ENCODE measurements around the gene SLC39A8. TPM values are rescaled to one million over a fixed set of nuclear protein-coding genes. Genes with fewer than 3 reads are reported as not detected.

SLC39A8 gene
- total RNA-seq, 2 donors from 2014 or later = 31.1 to 33.7 TPM

- no peaks in the 10 kb centered on the region for H3K27me3 Mint-ChIP-seq
- no peak overlapping the region for H3K4me3 Mint-ChIP-seq
- H3K27ac Mint-ChIP-seq = no peak overlapping the region
- ATAC-seq (no peak), DNase-seq (no peak)
- H3K9me3 ChIP-seq (ENCODE audit: control insufficient read depth, low read length, poor library complexity, severe bottlenecking) = no peaks in the 10 kb centered on the region
- H3K36me3 Mint-ChIP-seq (ENCODE audit: low read depth) = no peaks in the 10 kb centered on the region
- H3K4me1 Mint-ChIP-seq = peaks cover 3% of the 10 kb centered on the region
Observed at GRCh38 chr4:102354671-102355454, 9.6 kb upstream of the SLC39A8 start.

- Mint-ChIP-seq H3K36me3 (ENCODE audit: low read depth) (no peaks in the 10 kb centered on the region), H3K27me3 (peaks cover 8% of the 10 kb centered on the region), H3K27ac (no peak overlapping the region), H3K4me3 (no peak overlapping the region), H3K4me1 (peaks cover 3% of the 10 kb centered on the region)
- ATAC-seq = no peak
- H3K9me3 ChIP-seq (ENCODE audit: control insufficient read depth, low read length, poor library complexity, severe bottlenecking) = no peaks in the 10 kb centered on the region
- DNase-seq = no peak
Observed at GRCh38 chr4:102352781-102353180, 7.5 kb upstream of the SLC39A8 start.

- Mint-ChIP-seq H3K36me3 (ENCODE audit: low read depth) (no peaks in the 10 kb centered on the region), H3K27me3 (peaks cover 8% of the 10 kb centered on the region), H3K4me1 (peaks cover 11% of the 10 kb centered on the region), H3K4me3 (no peak overlapping the region), H3K27ac (no peak overlapping the region)
- no peak for DNase-seq
- no peaks in the 10 kb centered on the region for H3K9me3 ChIP-seq (ENCODE audit: control insufficient read depth, low read length, poor library complexity, severe bottlenecking)
- ATAC-seq = no peak
Observed at GRCh38 chr4:102350634-102351033, 5.4 kb upstream of the SLC39A8 start.

GRCh38 chr4:102348701-102349100 is 3.4 kb upstream of the SLC39A8 start:
- H3K4me3 Mint-ChIP-seq = no peak overlapping the region
- peaks cover 8% of the 10 kb centered on the region for H3K27me3 Mint-ChIP-seq
- DNase-seq (no peak), ATAC-seq (no peak)
- no peaks in the 10 kb centered on the region for H3K9me3 ChIP-seq (ENCODE audit: control insufficient read depth, low read length, poor library complexity, severe bottlenecking)
- peaks cover 4% of the 10 kb centered on the region for H3K36me3 Mint-ChIP-seq (ENCODE audit: low read depth)
- H3K27ac Mint-ChIP-seq = no peak overlapping the region
- peaks cover 25% of the 10 kb centered on the region for H3K4me1 Mint-ChIP-seq

GRCh38 chr4:102345795-102346100 is 466 bp upstream of the SLC39A8 start:
- peaks cover 8% of the 10 kb centered on the region for H3K27me3 Mint-ChIP-seq
- DNase-seq (no peak), ATAC-seq (no peak)
- H3K4me3 Mint-ChIP-seq = peak overlapping the region; percentile 100
- H3K9me3 ChIP-seq (ENCODE audit: control insufficient read depth, low read length, poor library complexity, severe bottlenecking) = no peaks in the 10 kb centered on the region
- peaks cover 4% of the 10 kb centered on the region for H3K36me3 Mint-ChIP-seq (ENCODE audit: low read depth)
- peak overlapping the region; percentile 99 for H3K27ac Mint-ChIP-seq
- peaks cover 38% of the 10 kb centered on the region for H3K4me1 Mint-ChIP-seq

GRCh38 chr4:102344520-102344953 is 745 bp downstream of the SLC39A8 start:
- peak; percentile 66 for ATAC-seq
- peak overlapping the region; percentile 100 for H3K4me3 Mint-ChIP-seq
- no peaks in the 10 kb centered on the region for H3K9me3 ChIP-seq (ENCODE audit: control insufficient read depth, low read length, poor library complexity, severe bottlenecking)
- peaks cover 7% of the 10 kb centered on the region for H3K36me3 Mint-ChIP-seq (ENCODE audit: low read depth)
- peak; percentile 58 to 63 (median 60) for DNase-seq
- peaks cover 6% of the 10 kb centered on the region for H3K27me3 Mint-ChIP-seq
- H3K4me1 Mint-ChIP-seq = peaks cover 45% of the 10 kb centered on the region
- peak overlapping the region; percentile 99 for H3K27ac Mint-ChIP-seq

- Mint-ChIP-seq H3K4me1 (peaks cover 47% of the 10 kb centered on the region), H3K36me3 (ENCODE audit: low read depth) (peaks cover 7% of the 10 kb centered on the region), H3K27me3 (peaks cover under 1% of the 10 kb centered on the region), H3K4me3 (peak overlapping the region; percentile 100), H3K27ac (peak overlapping the region; percentile 99)
- no peak for DNase-seq
- ATAC-seq = no peak
- no peaks in the 10 kb centered on the region for H3K9me3 ChIP-seq (ENCODE audit: control insufficient read depth, low read length, poor library complexity, severe bottlenecking)
Observed at GRCh38 chr4:102343964-102344519, 1.2 kb downstream of the SLC39A8 start.

GRCh38 chr4:102342404-102343074 is 2.7 kb downstream of the SLC39A8 start:
- no peaks in the 10 kb centered on the region for H3K9me3 ChIP-seq (ENCODE audit: control insufficient read depth, low read length, poor library complexity, severe bottlenecking)
- DNase-seq (no peak), ATAC-seq (no peak)
- peaks cover 7% of the 10 kb centered on the region for H3K36me3 Mint-ChIP-seq (ENCODE audit: low read depth)
- H3K4me3 Mint-ChIP-seq = peak overlapping the region; percentile 74
- H3K4me1 Mint-ChIP-seq = peaks cover 47% of the 10 kb centered on the region
- H3K27ac Mint-ChIP-seq = no peak overlapping the region
- no peaks in the 10 kb centered on the region for H3K27me3 Mint-ChIP-seq

- H3K4me3 Mint-ChIP-seq = no peak overlapping the region
- ATAC-seq = no peak
- peaks cover 9% of the 10 kb centered on the region for H3K36me3 Mint-ChIP-seq (ENCODE audit: low read depth)
- H3K27ac Mint-ChIP-seq = no peak overlapping the region
- no peaks in the 10 kb centered on the region for H3K9me3 ChIP-seq (ENCODE audit: control insufficient read depth, low read length, poor library complexity, severe bottlenecking)
- H3K4me1 Mint-ChIP-seq = peaks cover 49% of the 10 kb centered on the region
- no peaks in the 10 kb centered on the region for H3K27me3 Mint-ChIP-seq
- no peak for DNase-seq
Observed at GRCh38 chr4:102341201-102341600, 4.1 kb downstream of the SLC39A8 start.

- no peaks in the 10 kb centered on the region for H3K27me3 Mint-ChIP-seq
- H3K27ac Mint-ChIP-seq = no peak overlapping the region
- ATAC-seq (no peak), DNase-seq (no peak)
- H3K4me3 Mint-ChIP-seq = no peak overlapping the region
- H3K9me3 ChIP-seq (ENCODE audit: control insufficient read depth, low read length, poor library complexity, severe bottlenecking) = no peaks in the 10 kb centered on the region
- H3K36me3 Mint-ChIP-seq (ENCODE audit: low read depth) = peaks cover 4% of the 10 kb centered on the region
- H3K4me1 Mint-ChIP-seq = peaks cover 38% of the 10 kb centered on the region
Observed at GRCh38 chr4:102339018-102339417, 6.3 kb downstream of the SLC39A8 start.

GRCh38 chr4:102338405-102338804 is 6.9 kb downstream of the SLC39A8 start:
- no peak overlapping the region for H3K4me3 Mint-ChIP-seq
- H3K27me3 Mint-ChIP-seq = no peaks in the 10 kb centered on the region
- peaks cover 38% of the 10 kb centered on the region for H3K4me1 Mint-ChIP-seq
- no peaks in the 10 kb centered on the region for H3K9me3 ChIP-seq (ENCODE audit: control insufficient read depth, low read length, poor library complexity, severe bottlenecking)
- DNase-seq (no peak), ATAC-seq (no peak)
- H3K36me3 Mint-ChIP-seq (ENCODE audit: low read depth) = peaks cover 7% of the 10 kb centered on the region
- no peak overlapping the region for H3K27ac Mint-ChIP-seq

GRCh38 chr4:102335616-102336015 is 9.7 kb downstream of the SLC39A8 start:
- Mint-ChIP-seq H3K27ac (peak overlapping the region; percentile 32), H3K36me3 (ENCODE audit: low read depth) (peaks cover 6% of the 10 kb centered on the region), H3K27me3 (no peaks in the 10 kb centered on the region), H3K4me1 (peaks cover 39% of the 10 kb centered on the region), H3K4me3 (no peak overlapping the region)
- ATAC-seq (no peak), DNase-seq (no peak)
- no peaks in the 10 kb centered on the region for H3K9me3 ChIP-seq (ENCODE audit: control insufficient read depth, low read length, poor library complexity, severe bottlenecking)

GRCh38 chr4:102334624-102335023 is 10.7 kb downstream of the SLC39A8 start:
- ATAC-seq (no peak), DNase-seq (no peak)
- peaks cover 43% of the 10 kb centered on the region for H3K4me1 Mint-ChIP-seq
- H3K27ac Mint-ChIP-seq = no peak overlapping the region
- peaks cover 5% of the 10 kb centered on the region for H3K36me3 Mint-ChIP-seq (ENCODE audit: low read depth)
- H3K9me3 ChIP-seq (ENCODE audit: control insufficient read depth, low read length, poor library complexity, severe bottlenecking) = no peaks in the 10 kb centered on the region
- H3K4me3 Mint-ChIP-seq = no peak overlapping the region
- H3K27me3 Mint-ChIP-seq = no peaks in the 10 kb centered on the region

Data from T-helper 17 cell (primary cell).